ENCODE measurements around the gene KRT31. TPM values are rescaled to one million over a fixed set of nuclear protein-coding genes. Genes with fewer than 3 reads are reported as not detected.

Gene KRT31
- total RNA-seq, 2 donors from 2014 or later = not detected

DNA sequence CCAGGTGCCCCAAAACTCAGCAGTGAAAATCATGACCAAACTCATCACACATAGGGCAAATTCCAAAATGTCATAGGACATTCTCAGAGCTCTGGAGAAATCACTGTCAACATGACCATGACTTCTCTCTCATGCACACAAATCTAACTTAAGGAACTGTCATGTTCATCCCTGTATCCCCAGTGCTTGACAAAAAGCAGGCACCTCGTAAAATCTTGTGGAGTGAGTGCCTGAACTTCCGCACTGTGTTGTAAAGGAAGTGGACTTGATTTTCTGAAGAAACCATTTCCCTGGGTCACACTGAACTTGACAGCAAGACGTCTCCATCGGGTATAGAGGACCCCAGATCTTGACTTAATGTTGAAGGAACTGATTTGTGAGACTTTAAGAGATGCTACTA, 24.2 kb upstream of the KRT31 start:
- Histone ChIP-seq H3K9me3 (no peaks in the 10 kb centered on the region), H3K27me3 (no peaks in the 10 kb centered on the region), H3K9ac (ENCODE audit: low read depth in 2 of 2, low read length in 2 of 2) (no peak overlapping the region), H3K4me3 (no peak overlapping the region), H3K36me3 (no peaks in the 10 kb centered on the region), H3K27ac (no peak overlapping the region), H3K4me1 (no peaks in the 10 kb centered on the region)
- TF ChIP-seq, protein P1, sequence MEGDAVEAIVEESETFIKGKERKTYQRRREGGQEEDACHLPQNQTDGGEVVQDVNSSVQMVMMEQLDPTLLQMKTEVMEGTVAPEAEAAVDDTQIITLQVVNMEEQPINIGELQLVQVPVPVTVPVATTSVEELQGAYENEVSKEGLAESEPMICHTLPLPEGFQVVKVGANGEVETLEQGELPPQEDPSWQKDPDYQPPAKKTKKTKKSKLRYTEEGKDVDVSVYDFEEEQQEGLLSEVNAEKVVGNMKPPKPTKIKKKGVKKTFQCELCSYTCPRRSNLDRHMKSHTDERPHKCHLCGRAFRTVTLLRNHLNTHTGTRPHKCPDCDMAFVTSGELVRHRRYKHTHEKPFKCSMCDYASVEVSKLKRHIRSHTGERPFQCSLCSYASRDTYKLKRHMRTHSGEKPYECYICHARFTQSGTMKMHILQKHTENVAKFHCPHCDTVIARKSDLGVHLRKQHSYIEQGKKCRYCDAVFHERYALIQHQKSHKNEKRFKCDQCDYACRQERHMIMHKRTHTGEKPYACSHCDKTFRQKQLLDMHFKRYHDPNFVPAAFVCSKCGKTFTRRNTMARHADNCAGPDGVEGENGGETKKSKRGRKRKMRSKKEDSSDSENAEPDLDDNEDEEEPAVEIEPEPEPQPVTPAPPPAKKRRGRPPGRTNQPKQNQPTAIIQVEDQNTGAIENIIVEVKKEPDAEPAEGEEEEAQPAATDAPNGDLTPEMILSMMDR (IDR thresholded peaks at IDR 0.05) = no peak
- intact Hi-C loops (cut with DNase I) = no loop called here
- DNase-seq = no peak

DNA sequence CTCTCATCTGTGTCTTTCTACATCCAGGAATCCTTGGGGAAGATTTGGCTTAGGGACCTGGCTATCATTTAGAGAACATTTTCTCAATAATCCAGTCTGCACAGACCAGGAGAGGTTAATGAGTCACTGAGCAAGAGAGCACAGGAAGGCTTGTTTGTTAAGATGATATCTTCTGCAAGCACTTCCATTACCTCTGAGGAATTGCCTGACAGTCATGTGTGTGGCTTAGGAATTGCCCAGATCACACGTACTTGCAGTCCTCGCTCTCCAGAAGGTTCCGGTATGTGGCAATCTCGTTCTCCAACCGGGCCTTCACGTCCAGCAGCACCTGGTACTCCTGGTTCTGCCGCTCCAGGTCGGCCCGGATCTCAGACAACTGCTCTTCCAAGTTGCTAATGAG, 23.7 kb upstream of the KRT31 start:
- Histone ChIP-seq H3K9me3 (no peaks in the 10 kb centered on the region), H3K4me3 (no peak overlapping the region), H3K27me3 (no peaks in the 10 kb centered on the region), H3K9ac (ENCODE audit: low read depth in 2 of 2, low read length in 2 of 2) (no peak overlapping the region), H3K27ac (no peak overlapping the region), H3K4me1 (no peaks in the 10 kb centered on the region), H3K36me3 (no peaks in the 10 kb centered on the region)
- TF ChIP-seq, protein P1 (IDR thresholded peaks at IDR 0.05) = no peak
- intact Hi-C loops (cut with DNase I) = no loop called here
- no peak for DNase-seq

DNA sequence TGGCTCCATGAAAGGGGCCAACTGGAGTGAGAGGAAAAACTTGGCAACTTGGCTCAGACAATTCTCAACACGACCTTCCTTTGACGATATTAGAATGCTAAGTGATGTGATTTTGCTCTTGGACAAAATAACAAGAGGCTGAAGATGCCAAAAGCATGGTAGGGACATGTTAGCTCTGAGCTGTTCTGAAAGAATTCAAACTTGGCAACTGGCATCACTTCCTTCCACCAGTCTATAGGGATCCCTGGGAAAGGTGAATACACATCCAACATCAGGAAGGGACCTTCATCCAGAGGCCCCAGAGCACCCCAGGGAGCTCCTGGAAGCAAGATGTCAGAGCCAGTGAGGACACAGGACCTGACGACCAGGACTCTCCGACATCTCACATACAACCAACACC, 22.7 kb upstream of the KRT31 start:
- no peak overlapping the region for H3K27ac ChIP-seq
- no peaks in the 10 kb centered on the region for H3K36me3 ChIP-seq
- H3K4me3 ChIP-seq = no peak overlapping the region
- H3K9me3 ChIP-seq = no peaks in the 10 kb centered on the region
- no peak for DNase-seq
- no peaks in the 10 kb centered on the region for H3K4me1 ChIP-seq
- TF ChIP-seq, protein P1 (IDR thresholded peaks at IDR 0.05) = no peak
- H3K27me3 ChIP-seq = no peaks in the 10 kb centered on the region
- no peak overlapping the region for H3K9ac ChIP-seq (ENCODE audit: low read depth in 2 of 2, low read length in 2 of 2)
- intact Hi-C loops (cut with DNase I) = no loop called here

DNA sequence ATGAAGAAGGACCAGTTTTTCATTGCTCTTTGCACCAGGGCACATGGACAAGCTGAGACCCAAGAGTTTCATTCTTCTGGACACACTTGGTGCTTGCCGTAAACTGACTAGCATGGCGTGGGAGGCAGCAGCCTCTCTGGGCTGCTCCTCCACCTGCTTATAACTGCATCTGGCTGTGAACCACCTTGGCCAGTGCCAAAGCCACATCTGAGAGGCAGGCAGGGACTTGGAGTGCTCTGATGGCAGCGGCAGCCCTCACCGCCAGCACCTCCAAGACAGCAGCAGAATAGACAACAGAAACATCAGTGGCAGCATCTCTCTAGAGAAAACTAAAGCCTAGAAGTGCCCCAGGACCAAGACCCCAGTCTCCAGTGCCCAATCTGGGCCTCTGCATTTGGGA, 22.3 kb upstream of the KRT31 start:
- Histone ChIP-seq H3K36me3 (no peaks in the 10 kb centered on the region), H3K27ac (no peak overlapping the region), H3K9ac (ENCODE audit: low read depth in 2 of 2, low read length in 2 of 2) (no peak overlapping the region), H3K4me1 (no peaks in the 10 kb centered on the region), H3K27me3 (no peaks in the 10 kb centered on the region), H3K4me3 (no peak overlapping the region), H3K9me3 (no peaks in the 10 kb centered on the region)
- TF ChIP-seq, protein P1 (IDR thresholded peaks at IDR 0.05) = no peak
- no peak for DNase-seq
- intact Hi-C loops (cut with DNase I) = no loop called here

DNA sequence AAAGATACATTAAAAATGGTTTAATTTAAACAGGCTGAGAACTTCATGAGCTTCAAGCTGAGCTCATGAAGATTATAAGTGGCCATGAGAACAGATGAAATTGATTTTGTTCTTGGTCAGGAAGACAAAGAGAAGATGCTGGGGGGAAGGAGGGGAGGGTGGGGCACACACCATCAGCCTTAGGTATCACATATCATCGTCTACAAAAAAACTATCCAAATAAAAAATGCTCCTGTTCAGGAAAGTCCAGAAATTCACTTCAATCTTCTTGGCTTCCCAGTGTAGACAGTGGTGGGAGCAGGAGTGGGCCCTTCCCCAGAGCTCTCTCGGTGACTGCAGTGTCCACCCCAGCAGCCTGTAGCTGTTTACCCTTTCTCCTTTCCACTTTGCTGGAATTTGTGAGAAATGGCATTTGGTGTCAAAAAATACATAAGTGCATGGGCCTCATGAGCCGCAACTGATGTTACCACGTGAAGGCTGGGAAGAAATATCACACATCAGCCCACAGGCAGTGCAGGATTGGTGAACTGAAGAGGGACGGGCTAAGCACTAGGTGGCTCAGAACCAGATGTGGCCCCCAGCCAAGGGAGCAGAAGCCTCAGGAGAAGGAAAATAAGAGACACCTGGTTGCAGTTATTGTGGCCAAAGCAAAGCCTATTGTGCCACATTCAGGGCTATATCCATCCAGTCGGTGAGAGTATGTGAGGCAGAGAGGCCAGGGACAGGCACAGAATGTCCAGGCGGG, 20.9 kb upstream of the KRT31 start:
- Histone ChIP-seq H3K4me3 (no peak overlapping the region), H3K27me3 (no peaks in the 10 kb centered on the region), H3K27ac (no peak overlapping the region), H3K4me1 (no peaks in the 10 kb centered on the region), H3K9me3 (no peaks in the 10 kb centered on the region), H3K36me3 (no peaks in the 10 kb centered on the region), H3K9ac (ENCODE audit: low read depth in 2 of 2, low read length in 2 of 2) (no peak overlapping the region)
- no peak for DNase-seq
- intact Hi-C loops (cut with DNase I) = no loop called here
- TF ChIP-seq, protein P1 (IDR thresholded peaks at IDR 0.05) = no peak

Measured in colonic mucosa (tissue), 4 donors.